DMS 273 (cell line): Measurements from ENCODE around the gene RPL12.

ENCODE experiments used
- DNase-seq: peaks from one replicate; lab custom pipeline; 2025; ENCODE audit not compliant: unreplicated experiment; lab: John Stamatoyannopoulos, UW

The RPL12 gene

DNA sequence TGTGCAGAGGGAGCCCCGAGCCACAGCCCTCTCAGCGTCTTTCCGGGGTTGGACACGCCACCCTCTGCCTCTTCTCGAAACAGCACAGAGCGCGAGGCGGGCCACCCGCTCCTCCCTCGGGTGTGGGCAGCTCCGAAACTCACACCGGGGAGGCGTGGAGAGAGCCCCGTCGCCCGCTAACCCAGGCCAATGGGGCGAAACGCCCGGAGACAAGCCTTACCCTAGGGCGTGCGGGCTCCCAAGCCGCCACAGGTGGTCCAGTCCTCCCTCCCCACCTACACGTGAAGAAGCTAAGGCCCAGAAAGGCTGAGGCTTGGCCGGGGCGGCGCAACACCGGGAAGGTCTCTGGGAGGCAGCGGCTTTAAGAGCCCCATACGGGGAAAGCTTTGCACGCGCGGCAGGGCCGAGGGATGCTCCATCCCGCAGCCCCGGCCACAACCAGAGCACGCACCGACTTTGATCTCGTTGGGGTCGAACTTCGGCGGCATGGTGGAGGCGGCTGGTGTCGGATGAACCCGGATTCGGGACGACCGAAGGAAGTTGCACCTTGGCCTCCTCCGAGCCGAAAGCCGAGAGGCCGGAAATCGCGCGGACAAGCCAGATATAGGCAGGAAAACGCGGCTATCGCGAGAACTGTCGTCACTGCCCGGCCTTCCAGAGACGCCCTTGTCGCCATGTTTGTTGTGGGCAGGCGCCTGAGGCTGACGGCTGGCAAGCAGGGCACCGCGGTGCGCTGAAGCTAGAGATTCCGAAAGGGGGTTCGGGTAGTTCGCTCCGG is at the start of gene RPL12, which contains the start of gene LRSAM1:
Gene RPL12 (minus strand): TSS at position 577 of the 778 bp plus-strand sequence. CDS start 89 bp downstream, at position 488.
Gene LRSAM1 (plus strand): TSS at position 681 of the 778 bp plus-strand sequence. CDS start 3,018 bp downstream, outside the sequence.
- peak; percentile 96 for DNase-seq

DNA sequence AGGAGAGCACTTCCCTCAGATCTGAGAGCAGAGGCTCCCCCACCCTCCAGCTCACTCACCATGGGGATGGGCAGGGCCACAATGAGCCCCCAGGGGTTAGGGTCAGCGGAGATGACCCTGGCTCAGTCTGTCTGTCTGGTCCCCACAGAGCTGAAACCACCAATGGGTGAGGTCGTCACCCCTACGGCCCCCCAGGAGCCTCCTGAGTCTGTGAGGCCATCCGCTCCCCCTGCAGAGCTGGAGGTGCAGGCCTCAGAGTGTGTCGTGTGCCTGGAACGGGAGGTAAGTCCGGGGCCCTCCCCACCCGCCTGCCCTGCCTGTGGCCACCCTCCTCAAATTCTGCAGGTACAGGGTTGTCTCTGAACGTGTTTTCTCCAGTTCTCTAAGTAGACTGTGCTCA is 49.7 kb upstream of the RPL12 start:
- no peak for DNase-seq

DNA sequence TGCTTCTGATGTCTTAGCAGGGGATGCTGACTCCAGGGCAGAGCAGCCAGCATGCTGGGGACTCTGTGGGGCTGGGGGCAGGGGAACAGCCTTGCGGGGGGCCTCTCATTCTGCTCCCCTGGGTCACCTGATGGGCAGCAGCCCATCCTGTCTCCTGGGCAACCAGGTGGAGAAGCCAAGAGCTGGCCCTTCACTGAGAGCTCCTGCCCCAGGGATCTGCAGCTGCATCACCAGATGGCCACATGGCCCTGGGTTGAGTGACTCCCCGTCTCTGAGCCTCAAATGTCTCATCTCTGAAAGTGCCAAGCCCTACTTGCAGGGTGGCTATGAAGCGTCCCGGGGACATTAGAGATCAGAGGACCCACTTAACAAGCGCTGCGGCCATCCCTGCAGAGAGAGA is 49.2 kb upstream of the RPL12 start:
- DNase-seq: peak; percentile 30

DNA sequence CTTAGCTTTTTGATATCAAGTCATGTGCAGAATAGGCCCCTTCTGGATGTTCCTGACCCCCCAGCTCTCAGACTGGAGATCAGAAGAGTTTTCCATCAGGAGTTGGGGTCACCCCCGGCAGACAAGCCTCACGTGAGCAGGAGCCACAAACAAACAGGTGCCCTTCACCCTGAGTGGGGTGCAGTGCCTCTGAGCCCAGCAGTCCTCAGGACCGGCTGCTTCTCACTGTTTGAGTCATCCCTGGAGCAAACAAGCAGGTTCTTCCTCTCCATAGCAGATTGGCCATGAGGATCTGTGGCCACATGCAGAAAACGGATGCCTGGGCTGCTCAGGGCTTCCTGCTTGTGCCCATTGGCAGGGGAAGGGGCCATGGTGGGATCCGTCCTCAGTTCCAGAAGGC is 47.1 kb upstream of the RPL12 start:
- no peak for DNase-seq

DNA sequence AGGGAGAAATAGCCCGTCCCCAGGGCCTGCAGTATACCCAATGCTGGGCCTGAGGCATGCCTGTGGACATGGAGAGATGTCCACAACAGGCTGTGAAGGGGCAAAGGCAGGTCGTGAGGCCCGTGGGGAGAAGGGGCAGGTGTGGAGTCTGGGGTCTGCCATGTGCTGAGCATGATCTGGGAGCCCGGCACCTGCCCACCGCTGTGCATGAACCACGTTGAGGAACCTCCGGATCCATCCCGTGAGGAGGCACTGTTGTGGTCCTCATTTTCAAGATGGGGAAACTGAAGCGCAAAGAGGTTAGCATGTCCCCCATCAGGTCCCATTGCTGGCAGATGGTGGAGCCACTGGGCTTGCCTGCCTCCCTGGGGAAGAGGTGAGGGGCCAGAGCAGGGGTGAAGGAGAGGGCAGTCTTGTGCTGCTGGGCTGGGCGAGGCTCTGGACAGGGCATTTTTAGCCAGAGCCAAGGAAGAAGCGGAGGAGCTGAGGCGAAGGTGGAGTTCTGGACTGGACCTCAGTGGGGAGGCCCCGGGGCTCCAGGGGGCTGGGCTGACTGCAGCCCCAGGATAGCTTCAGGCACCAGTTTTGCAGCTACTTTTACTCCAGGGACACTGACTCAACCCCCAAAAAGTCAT is 46.6 kb upstream of the RPL12 start:
- no peak for DNase-seq

DNA sequence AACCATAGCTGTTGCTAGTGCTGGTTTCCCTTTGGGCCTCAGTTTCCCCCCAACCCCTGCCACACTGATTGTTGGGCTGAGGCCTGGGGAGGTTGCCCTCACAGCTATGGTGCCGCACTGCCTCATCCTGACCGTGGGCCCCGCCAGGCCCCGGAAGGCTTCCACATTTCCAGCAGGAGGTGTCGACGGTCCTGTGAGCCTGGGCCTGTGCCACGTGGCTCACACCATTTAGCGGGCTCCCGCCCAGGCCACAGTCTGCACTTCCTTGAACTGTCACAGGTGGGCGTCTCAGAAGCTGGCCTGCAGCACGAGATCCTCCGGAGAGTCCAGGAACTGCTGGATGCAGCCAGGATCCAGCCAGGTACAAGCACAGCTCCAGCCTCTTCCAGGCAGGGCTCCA is 45.8 kb upstream of the RPL12 start:
- DNase-seq: no peak

GRCh38 chr9:127495884-127496555 is 44.8 kb upstream of the RPL12 start:
- DNase-seq: peak; percentile 50

DNA sequence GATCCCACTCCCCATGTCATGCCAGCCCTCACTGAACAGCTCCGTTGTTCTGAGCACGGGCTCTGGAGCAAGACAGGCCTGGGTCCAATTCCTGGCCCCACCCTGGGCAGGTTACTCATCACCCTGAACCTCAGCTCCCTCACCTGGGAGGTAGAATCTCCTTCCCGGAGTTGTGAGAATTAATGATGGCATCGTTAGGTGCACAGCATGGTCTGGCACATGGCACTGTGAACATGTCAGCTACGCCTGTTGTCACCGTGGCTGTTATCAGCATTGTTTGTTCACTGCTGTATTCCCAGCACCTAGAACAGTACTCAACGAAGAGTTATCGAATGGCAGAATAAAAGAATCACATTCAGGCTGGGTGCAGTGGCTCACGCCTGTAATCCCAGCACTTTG is 43.1 kb upstream of the RPL12 start:
- no peak for DNase-seq

- DNase-seq: peak; percentile 86
Measured at GRCh38 chr9:127493592-127494303, 42.5 kb upstream of the RPL12 start.

GRCh38 chr9:127492616-127493015 is 41.4 kb upstream of the RPL12 start:
- DNase-seq: no peak

- DNase-seq: peak; percentile 81
Measured at GRCh38 chr9:127491516-127491915, 40.3 kb upstream of the RPL12 start.

DNA sequence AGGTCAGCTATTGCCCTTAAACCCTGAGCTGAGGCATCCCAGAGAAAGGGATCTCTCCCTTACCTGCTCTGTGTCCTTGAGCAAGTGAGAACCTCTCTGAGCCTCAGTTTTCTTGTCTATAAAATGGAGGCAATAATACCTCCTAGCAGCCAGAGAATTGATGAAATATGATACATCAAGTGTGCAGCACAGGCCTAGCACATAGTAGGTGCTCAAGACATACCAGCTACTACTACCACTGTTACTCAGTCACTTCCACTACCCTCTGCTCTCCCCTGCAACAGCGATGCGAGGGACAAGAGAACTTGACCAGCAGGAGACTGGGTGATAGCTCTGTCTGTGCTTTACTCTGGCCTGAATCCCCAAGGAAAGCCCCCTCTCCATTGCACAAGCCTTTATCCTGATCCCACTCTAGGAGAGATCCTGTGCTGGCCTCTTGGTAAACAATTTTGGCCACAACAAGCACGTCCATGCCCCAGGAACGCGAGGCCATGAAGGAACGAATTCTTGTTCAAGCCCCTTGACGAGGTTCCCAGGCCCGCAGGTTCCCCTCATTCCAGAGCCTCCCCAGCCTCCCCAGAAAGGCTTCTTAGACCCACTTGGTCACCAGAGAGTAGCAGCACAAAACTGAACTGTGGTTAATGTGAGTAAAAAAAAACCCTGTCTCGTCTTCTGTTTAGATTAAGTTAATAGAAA is 39.5 kb upstream of the RPL12 start:
- no peak for DNase-seq

GRCh38 chr9:127489471-127490115 is 38.4 kb upstream of the RPL12 start:
- no peak for DNase-seq

DNA sequence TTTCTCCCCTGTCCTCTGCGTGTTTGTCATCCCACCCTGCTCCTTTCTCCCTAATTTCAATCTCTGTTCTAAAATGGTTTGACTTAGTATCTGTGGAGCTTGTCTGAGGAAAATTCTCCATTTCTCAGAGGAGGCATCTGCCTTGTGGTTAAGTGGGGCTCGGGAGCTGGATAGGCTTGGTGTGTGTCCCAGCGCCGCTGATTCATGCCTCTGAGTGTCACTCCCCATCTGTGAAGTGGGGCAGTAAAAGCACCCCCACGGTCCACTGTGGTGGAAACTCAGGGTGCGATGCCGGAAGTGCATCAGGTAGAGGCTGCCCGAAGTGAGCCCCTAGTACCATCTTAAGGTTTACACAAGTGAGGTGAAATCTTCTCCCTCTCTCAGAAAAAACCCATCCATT is 37.7 kb upstream of the RPL12 start:
- no peak for DNase-seq

- no peak for DNase-seq
Measured at GRCh38 chr9:127485995-127486394, 34.8 kb upstream of the RPL12 start.

GRCh38 chr9:127482662-127483061 is 31.5 kb upstream of the RPL12 start:
- DNase-seq: no peak

GRCh38 chr9:127479507-127480081 is 28.4 kb upstream of the RPL12 start:
- DNase-seq: no peak

GRCh38 chr9:127474592-127474991 is 23.4 kb upstream of the RPL12 start:
- no peak for DNase-seq

- no peak for DNase-seq
Measured at GRCh38 chr9:127473932-127474331, 22.7 kb upstream of the RPL12 start.

DNA sequence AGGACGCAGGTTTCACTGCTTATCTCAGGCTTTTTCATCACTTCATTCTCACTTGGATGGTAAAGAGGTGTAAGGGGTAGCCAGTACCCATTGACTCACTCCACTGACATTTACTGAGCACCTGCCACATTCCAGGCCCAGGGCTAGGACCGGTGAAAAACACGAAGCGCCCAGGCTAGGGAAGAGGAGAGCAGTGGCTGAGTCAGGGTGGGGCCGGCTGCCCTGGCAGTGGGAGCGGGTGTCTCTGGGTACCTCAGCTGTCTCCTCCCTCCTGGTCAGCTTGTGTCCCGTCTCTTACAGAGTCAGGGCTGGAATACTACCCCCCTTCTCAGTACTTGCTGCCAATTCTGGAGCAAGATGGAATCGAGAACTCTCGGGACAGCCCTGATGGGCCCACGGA is 22.3 kb upstream of the RPL12 start:
- DNase-seq: no peak
